SK-MEL-5 (cell line): Measurements from ENCODE around the gene CYP26C1. TPM values are rescaled to one million over a fixed set of nuclear protein-coding genes. Genes with fewer than 3 reads are reported as not detected.

ENCODE experiments used
- DNase-seq: peaks from one replicate; pipeline ENCODE4 v3.0.0-alpha.2; 2016; ENCODE audit warnings: low read depth, low spot score
- in situ Hi-C: cut with HindIII; loops from 2 replicates; pipeline ENCODE4 v1.10.0; 2016; ENCODE audit warnings: low sequenced_read_pairs, high pct_unique_total_duplicates, low pct_unique_long_range_greater_than_20kb
- total RNA-seq: library from RNA; depleted of rRNA; stranded (reverse); fragments of >200 nt; shearing (Covaris generic); gene quantifications from 2 replicates; pipeline ENCODE4 v1.2.3, GENCODE V29; 2014

CYP26C1 gene
- total RNA-seq, 1 experiment from 2014 or later: not detected

DNA sequence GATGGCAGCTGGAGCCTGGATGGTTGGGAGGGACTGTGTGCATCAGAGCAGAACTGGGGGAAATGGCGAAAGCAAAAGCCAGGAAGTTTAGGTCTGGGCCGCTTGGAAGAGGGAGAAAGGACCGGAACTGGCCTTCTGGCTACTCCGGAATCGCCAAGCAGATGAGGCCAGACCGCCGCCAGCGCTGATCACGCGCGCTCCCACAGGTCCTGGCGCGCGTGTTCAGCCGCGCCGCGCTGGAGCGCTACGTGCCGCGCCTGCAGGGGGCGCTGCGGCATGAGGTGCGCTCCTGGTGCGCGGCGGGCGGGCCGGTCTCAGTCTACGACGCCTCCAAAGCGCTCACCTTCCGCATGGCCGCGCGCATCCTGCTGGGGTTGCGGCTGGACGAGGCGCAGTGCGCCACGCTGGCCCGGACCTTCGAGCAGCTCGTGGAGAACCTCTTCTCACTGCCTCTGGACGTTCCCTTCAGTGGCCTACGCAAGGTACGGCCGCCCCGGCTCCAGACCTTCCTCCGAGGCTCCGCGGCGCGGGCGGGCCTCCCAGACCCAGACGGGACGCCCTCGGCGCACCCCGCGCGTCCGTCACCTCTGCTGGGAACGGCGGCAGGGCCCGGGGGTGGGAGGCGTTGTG is 2.0 kb downstream of the CYP26C1 start:
- DNase-seq: no peak
- in situ Hi-C loops: no loop called here

DNA sequence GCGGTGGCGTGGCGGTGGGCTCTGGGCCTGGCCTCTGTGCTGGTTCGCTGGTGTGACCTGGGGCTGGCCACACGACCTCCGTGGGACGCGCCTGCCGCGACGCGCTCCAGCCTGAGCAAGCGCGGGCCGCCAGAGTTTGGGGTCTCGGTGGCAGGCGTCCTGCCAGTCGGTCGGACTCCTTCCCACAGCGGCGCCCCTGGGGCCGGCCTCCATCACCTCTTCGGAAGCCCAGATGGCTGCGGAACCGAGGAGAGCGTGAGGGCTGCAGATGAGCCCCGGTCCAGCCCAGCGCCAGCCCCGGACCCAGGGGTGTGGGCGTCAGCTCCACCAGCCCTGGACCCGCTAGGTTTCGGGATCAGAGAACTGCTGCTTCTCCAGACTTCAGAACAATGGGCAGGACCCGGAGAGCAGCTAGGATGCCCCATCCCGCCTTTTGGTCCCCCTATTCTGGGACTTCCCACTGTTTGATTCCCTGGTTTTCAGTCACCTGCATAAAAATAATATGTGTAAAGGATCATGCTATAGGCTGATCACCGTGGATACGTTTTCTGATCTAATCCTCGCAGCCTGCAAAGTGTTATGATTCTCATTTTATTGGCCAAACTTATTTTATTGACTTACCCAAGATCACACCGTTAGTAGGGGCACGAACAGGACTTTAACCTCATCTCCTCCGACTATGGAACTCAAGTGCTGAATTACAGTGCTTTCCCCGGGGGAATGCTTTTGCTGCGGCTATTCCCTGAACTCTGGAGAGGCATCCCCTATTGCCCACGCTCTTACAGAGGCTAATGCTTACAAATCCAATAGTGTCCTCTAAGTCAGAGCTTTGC is 2.8 kb downstream of the CYP26C1 start:
- DNase-seq: no peak
- in situ Hi-C loops: no loop called here

GRCh38 chr10:93063977-93064660 is 3.5 kb downstream of the CYP26C1 start:
- no peak for DNase-seq
- in situ Hi-C loops: no loop called here

GRCh38 chr10:93064874-93065660 is 4.5 kb downstream of the CYP26C1 start:
- no peak for DNase-seq
- in situ Hi-C loops: no loop called here

GRCh38 chr10:93065675-93066543 is 5.3 kb downstream of the CYP26C1 start:
- in situ Hi-C loops: no loop called here
- DNase-seq: no peak

GRCh38 chr10:93066544-93066913 is 5.9 kb downstream of the CYP26C1 start:
- no peak for DNase-seq
- in situ Hi-C loops: no loop called here

- DNase-seq: no peak
- in situ Hi-C loops: no loop called here
Measured at GRCh38 chr10:93067443-93068365, 7.1 kb downstream of the CYP26C1 start.

- in situ Hi-C loops: no loop called here
- DNase-seq: no peak
Measured at GRCh38 chr10:93068411-93069244, 8.0 kb downstream of the CYP26C1 start.

DNA sequence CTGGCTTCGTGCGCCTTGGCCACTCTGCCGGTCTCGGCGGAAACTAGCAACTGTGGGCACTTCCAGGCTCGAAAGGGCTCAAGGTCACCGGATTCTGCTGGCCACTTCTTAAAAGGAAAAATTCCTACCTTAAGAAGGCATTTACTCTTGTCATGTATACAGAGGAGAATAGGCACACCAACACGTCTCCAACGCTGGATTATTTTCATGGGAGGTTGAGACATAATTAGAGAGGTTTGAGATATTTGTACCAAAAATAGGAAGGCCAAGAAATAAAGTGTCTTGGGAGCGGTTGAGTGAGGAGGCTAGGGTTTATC is 8.6 kb downstream of the CYP26C1 start:
- in situ Hi-C loops: no loop called here
- DNase-seq: no peak

- no peak for DNase-seq
- in situ Hi-C loops: no loop called here
Measured at GRCh38 chr10:93070378-93071176, 10.0 kb downstream of the CYP26C1 start.

DNA sequence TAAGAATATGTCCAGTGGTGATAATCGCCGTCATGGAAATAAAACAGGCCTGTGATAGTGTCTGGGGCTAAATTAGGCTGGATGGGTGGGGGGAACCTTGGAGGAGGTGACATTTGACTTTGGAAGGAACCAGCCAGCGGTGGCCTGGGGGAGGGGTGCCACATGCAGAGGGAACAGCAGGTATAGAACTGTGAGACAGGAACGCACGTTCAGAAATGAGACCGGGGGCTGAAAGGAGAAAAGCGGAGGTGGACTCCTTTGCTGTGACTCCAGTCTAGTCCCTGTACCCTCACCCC is 10.5 kb downstream of the CYP26C1 start:
- in situ Hi-C loops: no loop called here
- no peak for DNase-seq

DNA sequence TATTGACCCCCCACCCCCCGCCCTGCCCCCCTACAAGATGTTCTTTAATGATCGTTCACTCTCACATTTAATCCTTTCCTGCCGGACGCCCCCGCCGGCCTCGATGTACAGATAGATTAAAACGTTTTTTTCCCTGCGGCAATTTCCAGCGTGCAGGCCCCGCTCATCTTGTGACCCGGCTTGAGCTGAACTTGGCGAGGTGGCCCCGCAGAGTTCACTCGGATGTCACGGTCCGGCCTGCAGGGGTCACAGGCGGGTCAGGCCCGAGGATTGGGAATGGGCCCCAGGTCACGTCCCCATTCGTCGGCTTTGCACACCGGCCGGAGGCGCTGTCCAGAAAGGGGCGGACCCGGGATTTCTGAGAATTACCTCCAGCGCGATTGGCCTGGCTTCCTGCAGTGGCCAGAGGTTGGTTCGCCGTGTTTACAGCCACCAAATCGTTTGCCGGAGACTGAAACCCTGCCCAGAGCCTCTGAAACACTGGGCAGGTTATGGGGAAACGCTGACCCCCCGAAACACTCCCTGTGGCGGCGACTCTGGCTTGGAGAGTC is 11.2 kb downstream of the CYP26C1 start:
- no peak for DNase-seq
- in situ Hi-C loops: no loop called here

- in situ Hi-C loops: no loop called here
- no peak for DNase-seq
Measured at GRCh38 chr10:93072225-93072712, 11.7 kb downstream of the CYP26C1 start.

DNA sequence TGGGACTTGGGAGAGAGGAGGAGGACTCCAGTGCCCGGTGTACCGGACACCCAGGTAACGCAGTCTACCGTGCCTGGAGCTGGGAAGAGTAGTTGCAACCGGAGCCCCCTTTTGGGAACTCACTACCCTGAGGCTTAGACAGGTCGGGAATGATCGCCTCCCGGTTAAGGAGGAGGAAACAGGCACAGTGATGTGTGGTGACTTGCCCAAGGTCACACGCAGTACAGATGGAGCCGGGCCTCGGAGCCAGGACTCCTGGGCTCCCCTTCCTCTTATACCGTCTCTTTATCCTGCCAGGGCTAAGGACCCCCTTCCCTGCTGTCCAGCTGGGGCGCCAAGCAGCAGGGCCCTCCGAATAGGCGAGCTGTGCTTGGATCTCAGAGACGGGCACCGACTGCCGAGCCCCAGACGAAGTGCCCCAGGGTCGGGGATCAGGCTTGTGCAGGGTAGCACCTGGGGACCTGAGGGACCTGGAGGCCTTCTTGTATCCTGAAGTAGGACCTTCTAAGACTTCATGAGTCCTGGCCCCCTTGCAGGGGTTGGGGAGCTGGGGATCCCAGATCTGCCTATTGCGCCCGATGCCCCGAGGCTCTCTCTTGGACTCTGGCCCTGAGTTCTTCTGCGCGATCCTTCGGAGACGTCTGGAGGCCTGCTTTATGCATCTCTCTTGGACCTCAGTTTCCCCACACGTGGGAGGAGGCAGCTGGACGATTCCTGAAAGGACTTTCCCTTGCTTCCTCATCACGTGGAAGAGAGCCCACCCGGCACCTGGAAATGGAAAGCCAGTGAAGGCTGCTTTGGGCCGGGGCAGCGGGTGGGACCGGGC is 12.3 kb downstream of the CYP26C1 start:
- no peak for DNase-seq
- in situ Hi-C loops: no loop called here
